MM.1S (cell line): ENCODE data around the gene RBM34.

Experiments
- CTCF ChIP-seq: fragments of 300-600 bp; sonication (generic); IDR thresholded peaks from 2 replicates; pipeline ENCODE4 v1.5.1; 2016; ENCODE audit warnings: antibody characterized with exemption, low read length, mixed read lengths
- EZH2 ChIP-seq: fragments of 300-600 bp; sonication (generic); optimal IDR thresholded peaks from 2 replicates; pipeline ENCODE3; 2017; ENCODE audit warnings: low read depth, mild to moderate bottlenecking, antibody characterized with exemption, low read length, mixed read lengths
- EZH2phosphoT487 ChIP-seq: fragments of 300-600 bp; sonication (generic); IDR thresholded peaks from 2 replicates; pipeline ENCODE4 v1.6.1; 2018; ENCODE audit warnings: antibody characterized with exemption, low read length

- TF ChIP-seq EZH2, result no peak
- no peak for TF ChIP-seq EZH2phosphoT487
- TF ChIP-seq CTCF, result no peak
Measured at GRCh38 chr1:235134171-235134570, 26.9 kb downstream of the RBM34 start.
